HG03108 (cell line): ENCODE measurements around the gene MYO7B.
"Not testable (repeated sequence)": the region's sequence is repeated elsewhere in the genome, so short reads cannot be mapped to it uniquely, and the experiment has no call there.

Experiments
- ATAC-seq: cut with Tn5 transposase; IDR thresholded peaks from one replicate; pipeline ENCODE4 v1.9.1; 2021; ENCODE audit warnings: moderate library complexity; ENCODE audit not compliant: unreplicated experiment

The MYO7B gene

GRCh38 chr2:127551221-127551930, 15.9 kb downstream of the MYO7B start:
- ATAC-seq, result no peak

- no peak for ATAC-seq
These were observed 16.9 kb downstream of the MYO7B start for GRCh38 chr2:127552336-127552735.

DNA sequence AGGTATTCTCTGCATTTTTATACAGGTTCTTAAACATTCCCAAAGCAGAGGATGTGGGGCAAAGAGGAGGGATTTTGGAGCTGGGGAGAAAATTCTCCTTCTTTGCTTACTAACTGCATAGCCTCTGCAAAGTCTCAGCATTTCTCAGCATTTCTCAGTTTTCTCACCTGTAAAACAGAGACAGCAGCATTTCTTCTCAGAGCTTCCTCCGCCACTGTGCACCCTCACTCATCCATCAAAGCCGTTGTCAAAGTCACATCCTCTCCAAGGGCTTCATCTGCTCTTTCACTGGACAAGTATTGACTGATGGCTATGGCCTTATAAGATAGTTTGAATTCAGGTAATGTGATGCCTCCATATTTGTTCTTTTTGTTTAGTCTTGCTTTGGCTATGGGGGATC, 17.4 kb downstream of the MYO7B start:
- ATAC-seq, result no peak

DNA sequence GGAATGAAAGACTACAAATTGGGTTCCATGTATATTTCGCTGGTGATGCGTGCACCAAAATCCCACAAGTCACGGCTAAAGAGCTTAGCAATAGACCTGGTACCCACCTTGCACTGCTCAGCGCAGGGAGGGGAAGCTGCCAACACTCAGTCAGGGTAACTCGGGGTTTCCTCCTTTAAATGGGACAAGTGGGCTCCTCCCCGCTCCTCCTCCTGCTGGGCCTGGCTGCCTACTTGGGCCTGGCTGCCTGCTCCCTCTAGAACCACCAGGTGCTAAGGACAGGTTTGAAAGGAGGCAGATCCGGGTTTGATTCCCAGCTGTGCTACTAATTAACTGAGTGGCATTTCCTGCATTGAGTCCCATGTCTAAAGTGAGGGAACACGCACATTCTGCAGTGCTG, 23.4 kb downstream of the MYO7B start:
- ATAC-seq, result no peak

DNA sequence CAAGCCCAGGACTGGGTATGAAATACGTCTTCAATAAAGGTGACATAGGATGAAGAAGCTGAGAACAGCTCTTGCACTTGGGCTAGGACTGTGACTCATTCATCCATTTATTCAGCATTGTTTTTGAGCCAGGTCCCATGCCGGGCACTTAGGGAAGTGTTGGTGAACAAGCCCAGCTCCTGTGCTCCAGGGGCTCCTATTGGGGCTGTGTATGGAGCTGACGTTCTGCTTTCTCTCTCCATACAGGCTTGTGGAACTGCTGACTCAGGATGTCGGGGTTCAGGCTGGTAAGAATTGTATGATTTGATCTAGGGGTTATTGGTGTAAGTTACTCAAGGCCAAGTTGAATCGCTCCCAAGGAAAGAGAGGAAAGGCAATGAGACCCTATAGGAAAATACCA, 24.0 kb downstream of the MYO7B start:
- no peak for ATAC-seq

DNA sequence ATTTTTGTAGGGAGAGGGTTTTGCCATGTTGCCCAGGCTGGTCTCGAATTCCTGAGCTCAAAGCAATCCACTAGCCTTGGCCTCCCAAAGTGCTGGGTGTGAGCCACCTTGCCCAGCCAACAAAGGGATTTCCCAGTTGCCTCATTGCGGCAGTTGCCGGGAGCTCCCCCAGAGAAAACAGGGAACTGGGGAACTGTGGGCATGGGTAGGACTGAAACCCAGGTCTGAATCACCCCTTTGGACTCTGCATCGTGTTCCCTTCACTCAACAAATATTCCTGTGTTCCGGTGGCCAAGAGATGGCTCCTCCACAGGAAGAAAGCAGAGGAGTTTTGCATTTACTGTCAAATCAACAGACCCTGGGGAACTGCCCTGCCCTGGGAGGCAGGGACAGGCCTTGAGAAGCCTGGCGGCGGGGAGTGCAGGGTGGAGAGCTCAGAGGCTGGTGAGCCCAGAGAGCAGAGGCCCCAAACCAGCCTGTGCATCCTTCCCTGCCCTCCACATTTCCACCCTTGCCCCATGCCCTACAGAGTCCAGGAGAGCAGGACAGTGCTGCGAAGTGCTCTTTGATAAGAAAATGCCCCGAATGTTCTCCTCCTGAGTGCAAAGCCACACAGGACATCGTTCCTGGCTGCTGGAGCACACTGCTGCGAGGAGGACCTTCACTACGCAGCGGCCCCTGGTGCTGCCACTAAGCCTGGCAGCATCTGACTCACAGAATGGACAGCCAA, 24.9 kb downstream of the MYO7B start:
- no peak for ATAC-seq

GRCh38 chr2:127560931-127561280, 25.4 kb downstream of the MYO7B start:
- ATAC-seq, result no peak

DNA sequence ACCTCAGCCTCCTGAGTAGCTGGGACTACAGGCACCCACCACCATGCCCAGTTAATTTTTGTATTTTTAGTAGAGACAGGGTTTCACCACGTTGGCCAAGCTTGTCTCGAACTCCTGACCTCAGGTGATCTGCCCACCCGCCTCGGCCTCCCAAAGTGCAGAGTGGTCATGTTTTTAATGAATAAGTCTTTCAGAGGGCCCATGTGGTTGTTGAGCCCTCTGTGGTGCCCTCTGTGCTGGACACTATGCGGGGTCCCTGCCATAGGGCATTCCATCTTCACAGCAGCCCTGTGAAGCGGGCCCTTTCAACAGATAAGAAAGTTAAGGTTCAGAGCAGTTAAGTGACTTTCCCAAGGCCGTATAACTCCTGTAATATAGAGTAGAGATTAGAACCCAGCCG, 25.9 kb downstream of the MYO7B start:
- no peak for ATAC-seq

DNA sequence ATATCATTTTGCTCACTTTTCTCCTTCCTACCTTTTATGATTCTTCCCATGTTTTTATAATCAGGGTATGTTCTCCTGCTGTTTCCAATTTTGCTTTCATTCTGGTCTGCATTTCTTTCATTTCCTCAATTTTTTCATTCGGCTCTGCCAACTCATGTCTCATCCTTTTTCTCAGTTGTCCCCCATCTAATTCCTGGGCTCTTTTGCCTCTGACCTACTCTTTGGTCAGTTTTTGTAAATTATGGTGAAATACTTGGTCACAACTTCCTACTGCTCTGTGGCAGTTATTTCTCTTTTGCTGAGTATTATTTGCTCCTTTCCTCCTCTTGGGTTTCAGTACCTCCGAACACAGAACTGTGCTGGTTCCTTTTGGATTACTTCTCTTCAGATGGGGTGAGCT, 27.5 kb downstream of the MYO7B start:
- ATAC-seq, result no peak

GRCh38 chr2:127563458-127564428, 28.3 kb downstream of the MYO7B start:
- ATAC-seq, result peak; percentile 96

DNA sequence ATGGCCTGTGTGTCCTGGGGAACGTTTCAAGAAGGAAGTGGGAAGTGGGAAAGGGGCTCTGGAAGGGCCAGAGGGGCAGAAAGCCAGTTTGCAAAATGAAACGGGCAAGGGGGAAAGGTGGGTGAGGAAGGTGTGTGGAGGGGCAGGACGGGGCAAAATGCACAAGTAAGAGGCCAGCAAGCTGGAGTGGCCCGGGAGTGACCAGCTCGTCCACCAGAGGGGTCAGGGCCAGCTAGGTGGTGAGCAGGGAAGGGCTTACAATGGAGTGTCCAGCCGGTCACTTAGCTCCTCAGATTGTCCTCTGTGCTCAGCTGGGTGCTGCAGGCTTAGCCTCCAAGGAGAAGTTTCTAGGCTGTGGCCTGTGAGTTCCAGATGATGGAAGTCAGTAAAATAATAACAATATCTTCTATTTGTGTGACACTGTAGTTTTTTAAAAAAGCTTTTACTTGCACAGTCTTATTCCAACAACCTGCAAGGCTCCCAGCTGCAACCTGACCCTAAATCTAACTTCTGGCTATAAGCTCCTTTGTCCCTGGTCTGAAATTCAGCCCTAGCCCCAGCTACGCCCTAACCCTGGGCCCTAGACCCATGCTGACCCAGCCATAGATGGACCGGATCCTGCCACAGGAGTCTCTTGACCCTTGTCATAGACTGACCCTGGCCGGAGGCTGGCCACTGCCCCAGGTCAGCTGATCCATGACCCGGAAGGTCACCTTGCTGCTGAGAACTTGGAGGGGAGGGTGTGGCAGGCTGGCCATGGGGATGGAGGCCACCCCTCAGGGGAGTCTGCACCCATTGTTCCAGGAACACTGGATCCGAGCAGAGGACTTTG, 29.2 kb downstream of the MYO7B start:
- no peak for ATAC-seq

DNA sequence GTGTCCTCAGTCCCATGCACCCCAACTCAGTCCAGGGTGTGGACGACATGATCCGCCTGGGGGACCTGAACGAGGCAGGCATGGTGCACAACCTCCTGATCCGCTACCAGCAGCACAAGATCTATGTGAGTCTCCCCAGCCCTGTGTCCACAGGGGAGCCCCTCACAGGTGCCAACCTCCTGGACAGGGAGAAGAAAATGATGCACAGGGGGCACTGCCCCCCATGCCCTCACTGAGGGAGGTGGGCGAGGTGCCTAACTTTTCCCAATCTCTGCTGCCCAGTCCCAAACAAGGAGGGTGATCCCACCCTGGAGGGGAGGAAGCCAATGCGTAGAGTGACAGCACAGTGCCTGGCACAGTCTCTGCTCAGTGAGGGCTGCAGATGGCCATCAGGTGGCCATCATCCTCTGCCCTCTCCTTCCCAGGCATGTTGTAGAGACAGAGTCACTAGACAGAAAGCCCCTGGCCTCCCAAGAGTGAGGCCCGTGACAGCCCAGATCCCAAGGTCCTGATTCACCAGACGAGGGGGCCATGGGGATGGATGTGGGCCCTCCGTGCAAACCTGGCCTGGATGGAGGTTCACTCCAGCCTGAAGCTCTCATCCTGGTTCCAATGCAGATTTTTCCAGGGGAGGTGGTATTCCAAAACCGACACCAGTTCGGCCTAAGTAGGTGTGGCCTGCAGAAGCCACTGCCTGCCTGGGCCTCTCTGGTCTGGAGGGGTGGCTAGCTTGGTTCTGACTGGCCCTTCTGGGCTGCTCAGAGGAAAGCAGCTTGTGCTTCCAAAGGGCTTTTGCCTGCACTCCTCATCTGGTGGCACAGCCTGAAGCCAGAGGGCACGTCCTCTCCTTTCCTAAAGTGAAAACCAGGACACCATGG, 30.0 kb downstream of the MYO7B start:
- no peak for ATAC-seq

DNA sequence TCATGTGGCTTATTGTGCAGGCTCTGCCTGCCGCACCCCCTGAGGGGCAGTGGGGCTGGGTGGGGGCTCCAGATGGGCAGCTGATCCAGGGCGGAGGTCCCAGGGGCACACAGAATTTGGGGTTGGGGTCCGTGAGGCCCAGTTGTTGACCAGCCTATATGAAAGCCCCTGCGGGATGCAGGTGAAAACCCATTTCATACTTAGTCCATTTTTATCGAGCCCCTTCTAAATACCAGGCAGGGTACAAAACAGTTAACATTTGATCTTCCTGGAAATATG, 30.6 kb downstream of the MYO7B start:
- ATAC-seq, result no peak

GRCh38 chr2:127566576-127566975, 31.1 kb downstream of the MYO7B start:
- ATAC-seq, result no peak

GRCh38 chr2:127567351-127567854, 31.9 kb downstream of the MYO7B start:
- ATAC-seq, result no peak

DNA sequence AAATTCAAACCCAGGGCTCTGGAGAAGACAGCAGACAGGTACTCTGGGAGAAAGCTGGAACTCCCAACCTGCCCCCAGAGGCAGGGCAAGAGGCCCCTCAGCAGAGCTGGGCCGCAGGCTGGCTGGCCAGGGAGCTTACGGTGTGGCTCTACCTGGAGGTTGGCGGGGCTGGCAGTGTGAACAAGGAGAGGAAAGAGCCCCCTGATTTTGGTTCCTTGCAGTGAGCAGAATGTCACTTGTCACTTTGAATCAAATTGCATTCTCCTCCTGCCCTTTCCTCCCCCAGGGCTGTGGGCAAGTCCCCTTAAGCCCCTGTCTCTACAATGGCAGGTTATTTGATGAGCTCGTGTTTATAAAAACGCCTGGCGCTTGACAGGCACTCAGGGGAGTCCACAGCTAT, 32.6 kb downstream of the MYO7B start:
- no peak for ATAC-seq

DNA sequence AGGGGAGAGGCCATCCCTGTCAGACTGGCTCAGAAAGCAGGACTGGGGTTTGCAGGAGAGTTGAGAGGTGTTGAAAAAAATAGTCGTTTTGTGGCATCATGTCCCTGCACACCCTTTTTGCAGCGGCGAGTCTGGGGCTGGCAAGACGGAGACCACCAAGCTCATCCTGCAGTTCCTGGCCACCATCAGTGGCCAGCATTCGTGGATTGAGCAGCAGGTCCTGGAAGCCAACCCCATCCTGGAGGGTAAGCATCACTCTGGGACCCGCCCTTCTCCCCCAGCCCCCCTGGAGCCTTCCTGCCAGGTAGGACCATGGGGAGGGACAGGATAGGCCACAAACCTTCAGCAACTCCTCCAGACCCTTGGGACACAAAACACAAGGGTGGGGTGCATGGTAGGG, 34.2 kb downstream of the MYO7B start:
- ATAC-seq, result no peak

DNA sequence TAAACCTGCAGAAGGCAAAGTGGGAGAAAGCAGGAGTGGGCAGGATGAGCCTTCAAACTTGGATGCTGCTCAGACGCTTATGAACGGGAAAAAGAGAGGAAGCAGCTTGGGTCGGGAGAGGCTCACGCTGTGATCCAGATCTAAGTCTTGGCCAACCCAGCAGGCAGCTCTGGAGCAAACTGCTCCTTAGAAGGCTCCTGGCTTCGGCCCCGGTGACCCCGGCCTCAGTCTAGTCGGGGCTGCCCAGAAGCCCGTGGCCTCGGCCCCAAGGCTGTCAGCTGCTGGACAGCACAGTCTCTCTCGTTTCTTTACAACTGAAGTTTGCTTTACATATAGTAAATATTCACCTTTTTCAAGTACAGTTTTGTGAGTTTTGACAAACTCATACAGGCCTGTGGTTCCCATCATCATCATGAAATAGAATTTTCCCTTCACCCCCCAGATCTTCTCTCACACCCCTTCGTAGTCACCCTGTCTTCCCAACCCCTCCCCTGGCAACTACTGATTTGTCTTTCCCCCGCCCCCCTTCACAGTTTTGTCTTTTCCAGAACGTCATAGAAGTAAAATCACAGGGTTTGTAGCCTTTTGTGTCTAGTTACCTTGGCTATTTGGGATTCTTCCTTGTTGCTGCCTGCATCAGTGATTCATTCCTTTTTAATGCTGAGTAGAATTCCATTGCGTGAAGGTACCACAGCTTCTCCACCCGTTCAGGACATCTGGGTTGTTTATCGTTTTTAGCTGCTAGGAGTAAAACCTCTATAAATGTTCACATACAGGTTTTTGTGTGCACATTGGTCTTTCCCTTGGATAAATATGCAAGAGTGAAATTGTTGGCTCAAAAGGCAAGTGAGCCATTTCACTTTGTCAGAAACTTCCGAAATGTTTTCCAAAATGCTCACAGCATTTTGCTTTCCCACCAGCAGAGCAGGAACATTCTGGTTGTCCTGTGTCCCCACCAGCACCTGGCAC, 35.1 kb downstream of the MYO7B start:
- no peak for ATAC-seq

DNA sequence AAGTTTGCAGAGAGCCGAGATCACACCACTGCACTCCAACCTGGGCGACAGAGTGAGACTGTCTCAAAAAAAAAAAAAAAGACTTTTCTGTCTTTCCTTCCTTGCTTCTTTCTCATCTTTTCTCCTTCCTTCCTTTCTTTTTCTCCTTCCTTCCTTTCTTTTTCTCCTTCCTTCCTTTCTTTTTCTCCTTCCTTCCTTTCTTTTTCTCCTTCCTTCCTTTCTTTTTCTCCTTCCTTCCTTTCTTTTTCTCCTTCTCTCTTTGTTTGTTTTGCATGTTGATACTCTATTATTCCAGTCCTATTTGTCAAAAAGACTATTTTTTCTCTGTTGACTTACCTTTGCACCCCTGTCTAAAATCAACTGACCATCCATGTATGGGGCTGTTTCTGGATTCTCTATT, 36.9 kb downstream of the MYO7B start:
- ATAC-seq, result not testable (repeated sequence)
